Bronchial epithelial cell (primary cell): ENCODE measurements around the gene SERPINF2. TPM values are rescaled to one million over a fixed set of nuclear protein-coding genes. Genes with fewer than 3 reads are reported as not detected.
A peak's percentile ranks its signal among the peaks of the same experiment; 100 is the strongest.

Source experiments
- DNase-seq: peaks from one replicate; pipeline ENCODE4 v3.0.0-alpha.2; 2010; ENCODE audit warnings: low read depth
- FAIRE-seq: peaks from 2 replicates; lab custom pipeline; 2011; peaks lifted over from hg19 to GRCh38; lab: Jason Lieb, UNC
- H3K27me3 ChIP-seq: 2 replicates; pipeline ENCODE4 v1.5.1; 2011; ENCODE audit warnings: low read length; ENCODE audit not compliant: control insufficient read depth, insufficient read depth
- H3K36me3 ChIP-seq: 2 replicates; pipeline ENCODE4 v1.5.1; 2011; ENCODE audit warnings: low read length; ENCODE audit not compliant: control insufficient read depth, insufficient read depth
- H3K4me3 ChIP-seq: 2 replicates; pipeline ENCODE4 v1.5.1; 2011; ENCODE audit warnings: mild to moderate bottlenecking, low read depth, low read length, control low read depth
- CTCF ChIP-seq: IDR thresholded peaks from 2 replicates; pipeline ENCODE4 v1.5.1; 2011; ENCODE audit warnings: mild to moderate bottlenecking, moderate library complexity, low read length, control low read depth, inconsistent platforms; ENCODE audit not compliant: insufficient read depth, severe bottlenecking
- total RNA-seq: library from RNA; depleted of rRNA; stranded (reverse); fragments of >200 nt; gene quantifications from 2 replicates; pipeline ENCODE4 v1.2.1, GENCODE V29; 2014

SERPINF2 gene
- total RNA-seq, 1 donor from 2014 or later = 0.79 TPM

GRCh38 chr17:1753767-1754429, 11.2 kb downstream of the SERPINF2 start:
- Histone ChIP-seq H3K27me3 (no peaks in the 10 kb centered on the region), H3K36me3 (peaks cover 1% of the 10 kb centered on the region), H3K4me3 (no peak overlapping the region)
- no peak for DNase-seq
- TF ChIP-seq CTCF = no peak
- FAIRE-seq = no peak

GRCh38 chr17:1754430-1755112, 11.9 kb downstream of the SERPINF2 start:
- no peaks in the 10 kb centered on the region for H3K27me3 ChIP-seq
- FAIRE-seq (peak; percentile 66), DNase-seq (no peak)
- no peak overlapping the region for H3K4me3 ChIP-seq
- H3K36me3 ChIP-seq = peaks cover 1% of the 10 kb centered on the region
- no peak for TF ChIP-seq CTCF

GRCh38 chr17:1755252-1755826, 12.7 kb downstream of the SERPINF2 start:
- Histone ChIP-seq H3K4me3 (no peak overlapping the region), H3K27me3 (no peaks in the 10 kb centered on the region), H3K36me3 (peaks cover 1% of the 10 kb centered on the region)
- no peak for FAIRE-seq
- TF ChIP-seq CTCF = no peak
- no peak for DNase-seq

- no peak for DNase-seq
- FAIRE-seq = no peak
- H3K36me3 ChIP-seq = peaks cover 1% of the 10 kb centered on the region
- no peak overlapping the region for H3K4me3 ChIP-seq
- H3K27me3 ChIP-seq = no peaks in the 10 kb centered on the region
- no peak for TF ChIP-seq CTCF
These were observed 13.2 kb downstream of the SERPINF2 start for GRCh38 chr17:1755827-1756262.

GRCh38 chr17:1758807-1759206, 16.1 kb downstream of the SERPINF2 start:
- FAIRE-seq (no peak), DNase-seq (no peak)
- Histone ChIP-seq H3K4me3 (no peak overlapping the region), H3K27me3 (no peaks in the 10 kb centered on the region), H3K36me3 (peaks cover 1% of the 10 kb centered on the region)
- no peak for TF ChIP-seq CTCF
